H1 (cell line): ENCODE measurements around the gene CEP78. TPM values are rescaled to one million over a fixed set of nuclear protein-coding genes. Genes with fewer than 3 reads are reported as not detected.

ENCODE experiments used
- CTCF ChIA-PET: fragments of 300-600 bp; sonication (Branson Sonifier 250); formaldehyde crosslinking; loops from one replicate; lab custom pipeline; 2021; ENCODE audit not compliant: partially characterized antibody; lab: Charles Lee
- POLR2A ChIA-PET: fragments of 300-600 bp; sonication (Branson Sonifier 250); formaldehyde crosslinking; loops from one replicate; lab custom pipeline; 2021; ENCODE audit warnings: inconsistent platforms; ENCODE audit not compliant: partially characterized antibody; lab: Charles Lee
- DNase-seq, 2 experiments: peaks; one replicate each; pipeline versions ENCODE4 v3.0.0 to v3.0.0-alpha.2; 2010 to 2022; ENCODE audit warnings: low spot score in 2 of 2, low read depth in 1 of 2, mixed read lengths in 1 of 2
- FAIRE-seq: peaks from 2 replicates; lab custom pipeline; 2011; peaks lifted over from hg19 to GRCh38; lab: Jason Lieb, UNC
- H2AFZ ChIP-seq: 2 replicates; pipeline ENCODE4 v1.8.1; 2012; ENCODE audit warnings: low read length, inconsistent platforms
- H2AK5ac ChIP-seq: 2 replicates; pipeline ENCODE4 v1.6.1; 2013; ENCODE audit warnings: low read depth, low read length
- H2BK120ac ChIP-seq: replicated peaks from 2 replicates; pipeline ENCODE3; 2013; ENCODE audit warnings: low read depth, low read length, inconsistent platforms
- H2BK12ac ChIP-seq: 2 replicates; pipeline ENCODE4 v1.6.1; 2013; ENCODE audit warnings: low read depth, low read length
- H2BK15ac ChIP-seq: 2 replicates; pipeline ENCODE4 v1.6.1; 2013; ENCODE audit warnings: low read length
- H2BK20ac ChIP-seq: 2 replicates; pipeline ENCODE4 v1.6.1; 2013; ENCODE audit warnings: low read length
- H2BK5ac ChIP-seq: 2 replicates; pipeline ENCODE4 v1.6.1; 2013; ENCODE audit warnings: low read depth, low read length
- H3K14ac ChIP-seq: 2 replicates; pipeline ENCODE4 v1.6.1; 2013; ENCODE audit warnings: inconsistent platforms; ENCODE audit not compliant: insufficient read length
- H3K18ac ChIP-seq: 2 replicates; pipeline ENCODE4 v1.6.1; 2013; ENCODE audit warnings: low read length; ENCODE audit errors: extremely low read depth
- H3K23ac ChIP-seq: 2 replicates; pipeline ENCODE4 v1.6.1; 2013; ENCODE audit warnings: inconsistent platforms; ENCODE audit not compliant: insufficient read length
- H3K23me2 ChIP-seq: 2 replicates; pipeline ENCODE4 v1.6.1; 2013; ENCODE audit warnings: low read depth, low read length
- H3K27ac ChIP-seq: 2 replicates; pipeline ENCODE4 v1.6.1; 2011; ENCODE audit warnings: low read depth, low read length, inconsistent platforms
- H3K27me3 ChIP-seq, 4 experiments: replicated peaks in 1 of 4; 1 replicate in 1 of 4; 2 replicates in 3 of 4; pipeline versions ENCODE4 v1.6.1 to v1.8.1; 2011 to 2013; ENCODE audit warnings: low read length in 3 of 4, mild to moderate bottlenecking in 3 of 4, inconsistent platforms in 2 of 4, mixed read lengths in 2 of 4, moderate library complexity in 1 of 4; ENCODE audit not compliant: control insufficient read depth in 3 of 4, insufficient read depth in 3 of 4; ENCODE audit errors: extremely low read depth in 1 of 4
- H3K36me3 ChIP-seq, 4 experiments: 2 replicates each; pipeline versions ENCODE4 v1.6.1 to v1.8.1; 2011 to 2013; ENCODE audit warnings: mild to moderate bottlenecking in 4 of 4, low read length in 3 of 4, moderate library complexity in 2 of 4, control low read depth in 1 of 4, inconsistent platforms in 1 of 4; ENCODE audit not compliant: insufficient read depth in 4 of 4, control insufficient read depth in 2 of 4
- H3K4ac ChIP-seq: replicated peaks from 2 replicates; pipeline ENCODE3; 2013; ENCODE audit warnings: low read length, low read depth, mixed read lengths, inconsistent platforms; ENCODE audit not compliant: insufficient read length
- H3K4me1 ChIP-seq, 4 experiments: replicated peaks in 1 of 4; 1 replicate in 1 of 4; 2 replicates in 3 of 4; pipeline versions ENCODE4 v1.6.1 to v1.8.1; 2011 to 2013; ENCODE audit warnings: low read length in 3 of 4, inconsistent platforms in 2 of 4, mixed read lengths in 1 of 4; ENCODE audit not compliant: insufficient read depth in 4 of 4, control insufficient read depth in 3 of 4
- H3K4me2 ChIP-seq, 2 experiments: 2 replicates each; pipeline versions ENCODE4 v1.6.1 to v1.8.1; 2011 to 2013; ENCODE audit warnings: low read depth in 2 of 2, low read length in 2 of 2, control low read depth in 1 of 2, inconsistent platforms in 1 of 2, mild to moderate bottlenecking in 1 of 2; ENCODE audit not compliant: insufficient read depth in 1 of 2
- H3K4me3 ChIP-seq, 4 experiments: fragments of 200-600, 300-600 bp in 1 of 4; sonication (generic), shearing (Covaris generic), sonication (Bioruptor Twin) in 1 of 4; 2 replicates each; pipeline versions ENCODE4 v1.5.1 to v1.8.1; 2011 to 2016; ENCODE audit warnings: low read length in 4 of 4, low read depth in 3 of 4, control low read depth in 2 of 4, inconsistent platforms in 2 of 4, mild to moderate bottlenecking in 2 of 4, mixed read lengths in 1 of 4, moderate library complexity in 1 of 4; ENCODE audit not compliant: insufficient read depth in 2 of 4; ENCODE audit errors: extremely low read depth in 1 of 4
- H3K56ac ChIP-seq: replicated peaks from 2 replicates; pipeline ENCODE3; 2013; ENCODE audit warnings: low read depth, mild to moderate bottlenecking, mixed read lengths, low read length, inconsistent platforms; ENCODE audit not compliant: insufficient read length
- H3K79me1 ChIP-seq: 2 replicates; pipeline ENCODE4 v1.6.1; 2013; ENCODE audit warnings: low read depth, low read length, control low read depth
- H3K79me2 ChIP-seq, 2 experiments: 2 replicates each; pipeline versions ENCODE4 v1.6.1 to v1.8.1; 2012 to 2013; ENCODE audit warnings: low read length in 2 of 2, mild to moderate bottlenecking in 2 of 2, inconsistent platforms in 1 of 2; ENCODE audit not compliant: insufficient read depth in 2 of 2, control insufficient read depth in 1 of 2
- H3K9ac ChIP-seq, 4 experiments: replicated peaks in 1 of 4; 1 replicate in 1 of 4; 2 replicates in 3 of 4; pipeline versions ENCODE4 v1.6.1 to v1.8.1; 2011 to 2013; ENCODE audit warnings: low read depth in 3 of 4, low read length in 3 of 4, control low read depth in 2 of 4, mild to moderate bottlenecking in 2 of 4, moderate library complexity in 2 of 4, inconsistent platforms in 1 of 4; ENCODE audit errors: extremely low read depth in 1 of 4
- H3K9me3 ChIP-seq, 2 experiments: 2 replicates each; pipeline versions ENCODE4 v1.6.1 to v1.8.1; 2012 to 2013; ENCODE audit warnings: mild to moderate bottlenecking in 2 of 2, moderate library complexity in 2 of 2, control low read depth in 1 of 2, inconsistent platforms in 1 of 2, low read depth in 1 of 2, low read length in 1 of 2, mixed read lengths in 1 of 2; ENCODE audit not compliant: insufficient read depth in 2 of 2
- H4K20me1 ChIP-seq, 2 experiments: replicated peaks in 1 of 2; 2 replicates each; pipeline versions ENCODE3 to v1.8.1; 2011 to 2013; ENCODE audit warnings: inconsistent platforms in 2 of 2, low read length in 2 of 2, mild to moderate bottlenecking in 1 of 2; ENCODE audit not compliant: insufficient read depth in 2 of 2, control insufficient read depth in 1 of 2
- H4K5ac ChIP-seq: 2 replicates; pipeline ENCODE4 v1.6.1; 2013; ENCODE audit warnings: low read length, low read depth, mixed read lengths, inconsistent platforms; ENCODE audit not compliant: insufficient read length
- H4K8ac ChIP-seq: 2 replicates; pipeline ENCODE4 v1.8.0; 2013; ENCODE audit warnings: mild to moderate bottlenecking, moderate library complexity, low read length, inconsistent platforms; ENCODE audit not compliant: insufficient read depth; ENCODE audit errors: extremely low read depth
- H4K91ac ChIP-seq: replicated peaks from 2 replicates; pipeline ENCODE3; 2013; ENCODE audit warnings: low read length, mixed read lengths, inconsistent platforms; ENCODE audit not compliant: insufficient read length
- CTBP2 ChIP-seq: IDR thresholded peaks from 2 replicates; pipeline ENCODE4 v1.7.0; 2011; ENCODE audit warnings: borderline replicate concordance, mild to moderate bottlenecking, moderate library complexity, mixed read lengths, low read length; ENCODE audit not compliant: insufficient read depth, insufficient read length
- EGR1 ChIP-seq: IDR thresholded peaks from 2 replicates; pipeline ENCODE4 v1.6.1; 2011; ENCODE audit warnings: low read depth, low read length, borderline replicate concordance
- EP300 ChIP-seq, 2 experiments: IDR thresholded peaks; 1 replicate in 1 of 2; 2 replicates in 1 of 2; pipeline ENCODE4 v1.6.1; 2011 to 2012; ENCODE audit warnings: low read depth in 2 of 2, low read length in 2 of 2, mild to moderate bottlenecking in 2 of 2, borderline replicate concordance in 1 of 2, inconsistent platforms in 1 of 2, moderate library complexity in 1 of 2
- FOSL1 ChIP-seq: IDR thresholded peaks from 2 replicates; pipeline ENCODE4 v1.6.1; 2011; ENCODE audit warnings: mild to moderate bottlenecking, low read depth, low read length, moderate library complexity; ENCODE audit not compliant: insufficient read depth
- JUN ChIP-seq: IDR thresholded peaks from 2 replicates; pipeline ENCODE4 v1.6.1; 2011; ENCODE audit warnings: low read depth, mild to moderate bottlenecking, improper control_type of control experiment, low read length
- POLR2A ChIP-seq, 2 experiments: IDR thresholded peaks; 1 replicate in 1 of 2; 2 replicates in 1 of 2; pipeline ENCODE4 v1.6.1; 2011; ENCODE audit warnings: low read depth in 2 of 2, low read length in 2 of 2, mild to moderate bottlenecking in 2 of 2; ENCODE audit errors: control extremely low read depth in 1 of 2
- SAP30 ChIP-seq: fragments of 300-600 bp; sonication (generic); IDR thresholded peaks from 2 replicates; pipeline ENCODE4 v1.7.1; 2012; ENCODE audit warnings: low read length, moderate library complexity, mild to moderate bottlenecking, inconsistent platforms; ENCODE audit not compliant: insufficient read depth, insufficient replicate concordance
- WGBS, 2 experiments: shearing (Covaris generic) in 1 of 2; methylation state at CpG; one replicate each; pipeline versions ENCODE4 v1.1.6 to v1.1.7; 2013 to 2015; ENCODE audit warnings: low lambda C conversion rate in 2 of 2, mixed read lengths in 2 of 2, inconsistent platforms in 1 of 2, low coverage in 1 of 2, missing lambda C conversion rate in 1 of 2; ENCODE audit not compliant: insufficient replicate concordance in 2 of 2, insufficient coverage in 1 of 2, insufficient read length in 1 of 2; ENCODE audit errors: extremely low coverage in 1 of 2, missing lambda C conversion rate in 1 of 2; 5-methylcytosine and 5-hydroxymethylcytosine counted together
- polyA plus RNA-seq, 7 experiments: library from polyadenylated mRNA; depleted of rRNA in 3 of 7; stranded (reverse) in 5 of 7; unstranded in 2 of 7; fragments of >200 nt in 5 of 7; fragments of 200-250 nt in 2 of 7; gene quantifications; 1 replicate in 5 of 7; 2 replicates in 1 of 7; 4 replicates in 1 of 7; pipeline versions ENCODE4 v1.2.1 to v1.2.3, GENCODE V29; 2011 to 2013; ENCODE audit warnings: missing spikeins in 2 of 7, mixed read lengths in 2 of 7
- total RNA-seq: library from RNA; stranded (reverse); fragmentation: NEBNext Ultra II Directional; extraction: Animal tissue kit (Norgen Biotek cat#: 25700); gene quantifications from 2 replicates; pipeline ENCODE4 v1.2.1, GENCODE V29; 2021

Gene CEP78
- total and polyA plus RNA-seq, 2 of the 8 experiments (the other 6 are each of a cell fraction or from before 2014, with no cell fraction given), result 10.3 to 40.9 TPM

- no peaks in the 10 kb centered on the region for H3K23me2 ChIP-seq
- WGBS, 2 experiments, result 86% methylated on average over 4 of the region's 4 CpGs; no CpG with 5 or more reads in 1 of the 2 experiments
- DNase-seq (no peak), FAIRE-seq (no peak)
- H3K23ac ChIP-seq, result no peak overlapping the region
- no peak overlapping the region for H3K4me2 ChIP-seq
- no peak overlapping the region for H3K4ac ChIP-seq
- H2BK120ac ChIP-seq, result no peak overlapping the region
- H2BK20ac ChIP-seq, result no peak overlapping the region
- no peaks in the 10 kb centered on the region for H4K20me1 ChIP-seq
- no peaks in the 10 kb centered on the region for H3K79me2 ChIP-seq
- no peak overlapping the region for H3K9ac ChIP-seq
- H4K8ac ChIP-seq, result no peak overlapping the region
- no peak overlapping the region for H3K4me3 ChIP-seq
- no peaks in the 10 kb centered on the region for H3K9me3 ChIP-seq
- no peak overlapping the region for H2AFZ ChIP-seq
- no peaks in the 10 kb centered on the region for H3K4me1 ChIP-seq
- no peak overlapping the region for H3K56ac ChIP-seq
- H4K91ac ChIP-seq, result no peak overlapping the region
- no peak for TF ChIP-seq EP300 (IDR thresholded peaks at IDR 0.05; ENCODE audit: borderline replicate concordance in 1 of 2, low read depth in 2 of 2, low read length in 2 of 2)
- no peak for TF ChIP-seq CTBP2
- TF ChIP-seq FOSL1, result no peak
- TF ChIP-seq JUN, result no peak
- TF ChIP-seq POLR2A (IDR thresholded peaks at IDR 0.05; ENCODE audit: control extremely low read depth in 1 of 2, low read depth in 2 of 2, low read length in 2 of 2), result no peak
- no peak for TF ChIP-seq SAP30
- TF ChIP-seq EGR1, result no peak
- H3K36me3 ChIP-seq, result no peaks in the 10 kb centered on the region
- no peaks in the 10 kb centered on the region for H3K79me1 ChIP-seq
- no peak overlapping the region for H2AK5ac ChIP-seq
- CTCF ChIA-PET, result interaction anchor here (1.4 kb wide), 1 partner anchor 81 kb away, joined by 8 read pairs; no protein-coding TSS in a partner anchor
- no peak overlapping the region for H2BK5ac ChIP-seq
- H3K27ac ChIP-seq, result no peak overlapping the region
- no peak overlapping the region for H2BK12ac ChIP-seq
- H3K27me3 ChIP-seq, result no peaks in the 10 kb centered on the region
- H2BK15ac ChIP-seq, result no peak overlapping the region
- no peak overlapping the region for H3K18ac ChIP-seq
- H3K14ac ChIP-seq, result no peak overlapping the region
- POLR2A ChIA-PET, result interaction anchor here (1.6 kb wide), 1 partner anchor 16 kb away, joined by 3 read pairs; no protein-coding TSS in a partner anchor
- H4K5ac ChIP-seq, result no peak overlapping the region
Observed at GRCh38 chr9:78210841-78211301, 25.0 kb upstream of the CEP78 start.
